PFSK-1 (cell line): ENCODE data around the gene LAMC1.

ENCODE experiments used
- FOXP2 ChIP-seq: optimal IDR thresholded peaks from 2 replicates; pipeline ENCODE3; 2011; ENCODE audit warnings: borderline replicate concordance, control low read depth, inconsistent platforms; ENCODE audit not compliant: insufficient read depth; ENCODE audit errors: extremely low read length, extremely low read depth
- POLR2AphosphoS5 ChIP-seq: IDR thresholded peaks from 2 replicates; pipeline ENCODE4 v1.6.1; 2012; ENCODE audit warnings: low read depth, mild to moderate bottlenecking, control low read depth, low read length, moderate library complexity
- REST ChIP-seq, 2 experiments: IDR thresholded peaks; 2 replicates each; pipeline versions ENCODE4 v1.6.1 to v1.8.0; 2011 to 2012; ENCODE audit warnings: low read depth in 2 of 2, low read length in 2 of 2, control low read depth in 1 of 2, inconsistent platforms in 1 of 2, mild to moderate bottlenecking in 1 of 2, moderate library complexity in 1 of 2; ENCODE audit not compliant: insufficient read depth in 1 of 2
- SIN3A ChIP-seq: IDR thresholded peaks from 2 replicates; pipeline ENCODE4 v1.6.1; 2012; ENCODE audit warnings: mild to moderate bottlenecking, low read length, moderate library complexity, borderline replicate concordance; ENCODE audit not compliant: insufficient read depth
- TAF1 ChIP-seq: IDR thresholded peaks from 2 replicates; pipeline ENCODE4 v1.6.1; 2012; ENCODE audit warnings: low read length, control low read depth, borderline replicate concordance; ENCODE audit not compliant: insufficient read depth

The LAMC1 gene

GRCh38 chr1:183082650-183083049 lies 59.4 kb downstream of the LAMC1 start:
- no peak for TF ChIP-seq REST (IDR thresholded peaks at IDR 0.05; ENCODE audit: insufficient read depth in 1 of 2, low read depth in 2 of 2, low read length in 2 of 2)
- TF ChIP-seq POLR2AphosphoS5: no peak
- TF ChIP-seq TAF1: no peak
- TF ChIP-seq FOXP2: no peak
- TF ChIP-seq SIN3A: no peak

GRCh38 chr1:183087001-183087400 lies 63.8 kb downstream of the LAMC1 start:
- TF ChIP-seq SIN3A (no peak), REST (IDR thresholded peaks at IDR 0.05; ENCODE audit: insufficient read depth in 1 of 2, low read depth in 2 of 2, low read length in 2 of 2) (no peak), FOXP2 (no peak), POLR2AphosphoS5 (no peak), TAF1 (no peak)

GRCh38 chr1:183089025-183089639 lies 65.9 kb downstream of the LAMC1 start:
- TF ChIP-seq REST (IDR thresholded peaks at IDR 0.05; ENCODE audit: insufficient read depth in 1 of 2, low read depth in 2 of 2, low read length in 2 of 2) (no peak), TAF1 (no peak), SIN3A (no peak), POLR2AphosphoS5 (no peak), FOXP2 (no peak)

GRCh38 chr1:183090391-183091006 lies 67.3 kb downstream of the LAMC1 start:
- TF ChIP-seq SIN3A: no peak

- TF ChIP-seq TAF1 (no peak), POLR2AphosphoS5 (no peak), FOXP2 (no peak), SIN3A (no peak), REST (IDR thresholded peaks at IDR 0.05; ENCODE audit: insufficient read depth in 1 of 2, low read depth in 2 of 2, low read length in 2 of 2) (no peak)
Measured at GRCh38 chr1:183091181-183091580, 68.0 kb downstream of the LAMC1 start.
